Activated CD8-positive, alpha-beta memory T cell treated with anti-CD3 and anti-CD28 coated beads for 24 hours (primary cell): ENCODE measurements around the gene PRKAG2.
A peak's percentile ranks its signal among the peaks of the same experiment; 100 is the strongest.

ENCODE experiments used
- DNase-seq: peaks from one replicate; pipeline ENCODE4 v3.0.0-alpha.2; 2020

PRKAG2 gene

GRCh38 chr7:151630851-151631569 is 245.9 kb downstream of the PRKAG2 start:
- DNase-seq, result no peak

GRCh38 chr7:151630358-151630757 is 246.6 kb downstream of the PRKAG2 start:
- DNase-seq, result no peak

- no peak for DNase-seq
These were observed 247.1 kb downstream of the PRKAG2 start for GRCh38 chr7:151629713-151630272.

DNA sequence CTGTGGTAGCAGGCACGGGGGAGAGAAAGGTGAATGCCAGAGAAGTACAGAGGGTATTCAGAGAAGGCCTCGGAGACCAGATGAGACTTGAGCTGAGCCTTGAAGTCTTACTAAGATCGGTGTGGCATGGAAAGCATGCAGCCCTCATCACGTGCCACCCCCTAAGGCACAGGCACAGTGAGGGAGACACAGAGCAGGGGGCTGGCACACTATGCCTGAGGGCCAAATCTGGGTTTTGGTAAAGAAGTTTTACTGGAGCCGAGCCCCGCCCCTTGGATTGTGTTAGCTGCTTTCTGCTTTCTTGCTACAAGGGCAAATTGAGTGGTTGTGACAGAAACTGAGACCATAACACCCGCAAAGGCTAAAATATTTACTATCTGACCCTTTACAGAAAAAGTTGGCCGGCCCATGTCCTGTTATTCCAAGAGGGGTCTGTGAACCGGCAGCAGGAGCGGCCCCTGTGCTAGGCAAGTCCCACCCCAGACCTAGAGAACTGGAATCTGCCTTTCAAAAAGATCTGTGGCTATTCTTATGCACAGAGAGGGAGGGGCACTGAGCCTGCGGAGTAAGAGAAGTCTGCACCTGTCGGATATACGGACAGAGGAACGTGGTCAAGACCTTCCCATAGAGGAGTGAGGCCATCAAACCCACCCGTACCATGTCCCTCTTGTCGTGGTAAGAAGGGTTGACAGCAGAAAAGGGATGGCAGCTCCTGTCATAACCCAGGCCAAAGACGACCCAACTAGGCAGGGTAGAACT is 247.9 kb downstream of the PRKAG2 start:
- DNase-seq, result no peak

DNA sequence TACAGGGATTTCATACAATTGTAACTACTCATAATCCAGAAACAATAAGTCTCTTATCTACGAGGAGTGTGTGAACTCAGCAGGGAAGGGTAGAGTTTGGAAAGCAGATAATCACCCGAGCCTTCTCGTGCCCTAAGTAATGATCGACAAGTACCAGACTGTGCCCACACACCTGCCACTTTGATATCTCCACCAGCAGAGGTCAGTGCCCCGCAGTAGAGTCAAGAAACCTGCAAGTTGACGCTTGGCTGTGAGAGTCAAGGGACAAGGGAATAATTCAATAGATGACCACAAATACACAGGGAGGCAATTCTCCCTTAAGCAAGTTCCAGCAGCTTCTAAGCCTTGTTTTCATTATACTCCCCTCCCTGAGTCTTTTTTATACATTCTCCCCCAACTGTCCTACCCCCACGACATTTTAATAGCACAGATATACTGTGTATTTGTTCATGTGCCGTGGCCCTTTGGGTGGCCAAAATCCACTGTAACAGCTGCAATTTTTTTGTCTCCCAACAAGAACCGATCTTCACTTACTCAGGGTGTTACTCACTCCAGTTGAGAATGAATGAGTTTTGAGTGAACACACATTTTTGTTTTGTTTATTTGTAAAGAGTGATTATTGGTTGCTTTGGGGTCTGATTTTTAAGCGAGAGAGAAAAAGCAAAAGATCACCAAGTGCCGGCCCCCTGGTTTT is 250.3 kb downstream of the PRKAG2 start:
- no peak for DNase-seq

GRCh38 chr7:151625606-151626005 is 251.3 kb downstream of the PRKAG2 start:
- DNase-seq, result no peak

GRCh38 chr7:151624246-151624928 is 252.5 kb downstream of the PRKAG2 start:
- no peak for DNase-seq

DNA sequence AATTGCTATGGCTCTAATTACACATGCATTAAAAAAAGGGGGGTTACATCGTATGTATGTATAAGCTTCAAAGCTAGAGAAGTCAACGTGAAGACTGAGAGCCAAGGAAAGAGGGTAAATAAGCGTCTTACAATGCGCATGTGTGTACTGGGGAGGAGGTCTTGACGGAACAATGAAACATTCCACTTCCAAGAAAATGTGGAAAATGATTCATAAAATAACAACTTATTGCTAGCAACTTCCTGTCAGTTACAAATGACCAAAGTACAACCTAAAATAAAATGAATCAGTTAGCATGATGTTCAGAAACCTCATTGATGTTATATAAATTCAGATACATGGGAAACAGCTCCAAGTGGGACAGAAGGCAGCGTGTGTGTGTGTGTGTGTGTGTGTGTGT is 253.1 kb downstream of the PRKAG2 start:
- DNase-seq, result no peak

DNA sequence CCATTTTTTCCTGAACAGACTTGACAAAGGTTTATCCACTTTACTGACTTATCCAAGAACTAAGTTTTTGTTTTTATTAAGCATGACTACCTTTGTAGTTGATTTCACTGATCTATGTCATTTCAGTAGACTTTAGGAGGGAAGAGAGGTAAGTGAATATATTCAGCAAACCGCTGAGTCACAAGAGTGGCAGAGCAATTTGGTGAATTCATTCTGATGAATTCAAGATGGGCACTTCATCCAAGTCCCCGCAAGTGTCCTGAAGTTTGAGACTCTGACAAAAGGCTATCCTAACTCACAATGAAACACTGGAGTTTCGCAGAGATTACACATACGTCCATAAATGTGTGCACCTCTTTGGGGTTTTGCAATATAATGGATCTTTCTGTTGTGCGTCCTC is 255.0 kb downstream of the PRKAG2 start:
- no peak for DNase-seq

- DNase-seq, result no peak
These were observed 260.3 kb downstream of the PRKAG2 start for GRCh38 chr7:151616443-151617213.

DNA sequence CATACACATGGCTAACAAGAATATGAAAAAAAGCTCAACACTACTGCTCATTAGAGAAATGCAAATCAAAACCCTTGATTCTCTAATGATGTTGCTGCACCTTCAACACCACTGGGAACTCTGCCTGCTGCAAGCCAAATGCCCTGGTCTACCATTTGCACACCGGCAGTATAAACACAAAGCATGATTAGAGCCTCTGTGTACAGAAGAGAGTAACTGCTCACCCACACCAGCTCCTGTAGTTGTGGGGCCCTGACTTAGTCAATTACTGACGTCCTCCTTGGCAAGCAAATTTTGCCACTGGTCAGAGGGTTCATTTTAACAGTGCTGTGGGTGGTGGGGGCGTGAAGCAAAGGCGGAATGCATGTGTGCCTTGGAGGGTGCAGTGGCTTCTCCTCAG is 261.1 kb downstream of the PRKAG2 start:
- DNase-seq, result no peak

DNA sequence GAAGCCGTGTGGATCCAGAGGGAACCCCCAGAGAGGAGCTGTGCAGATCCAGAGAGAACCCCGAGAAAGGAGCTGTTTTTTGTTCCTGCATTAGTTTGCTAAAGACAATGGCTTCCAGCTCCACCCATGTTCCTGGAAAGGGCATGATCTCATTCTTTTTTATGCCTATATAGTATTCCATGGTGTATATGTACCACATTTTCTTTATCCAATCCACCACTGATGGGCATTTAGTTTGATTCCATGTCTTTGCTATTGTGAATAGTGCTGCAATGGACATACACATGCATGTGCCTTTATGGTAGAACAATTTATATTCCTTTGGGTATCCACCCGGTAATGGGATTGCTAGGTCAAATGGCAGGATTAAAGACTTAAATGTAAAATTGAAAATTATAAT is 261.9 kb downstream of the PRKAG2 start:
- DNase-seq, result no peak

DNA sequence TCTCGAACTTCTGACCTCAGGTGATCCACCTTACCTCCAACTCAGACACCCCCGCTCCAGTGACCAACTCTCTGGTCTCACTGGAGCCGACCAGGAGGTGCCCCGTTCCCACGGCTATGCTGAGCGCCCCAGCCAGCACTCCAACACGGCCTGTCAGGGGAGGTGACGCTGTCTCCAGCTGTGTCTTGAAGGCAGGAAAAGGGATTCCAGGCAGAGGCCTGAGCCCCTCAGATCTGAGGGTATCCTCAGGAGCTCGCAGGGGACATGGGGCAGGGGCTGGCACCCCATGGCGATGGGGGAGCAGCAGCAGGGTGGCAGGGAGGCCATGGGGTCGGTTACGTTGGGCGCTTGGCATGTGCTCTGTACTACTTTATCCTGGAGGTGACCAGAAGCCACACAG is 262.9 kb downstream of the PRKAG2 start:
- DNase-seq, result no peak

- DNase-seq, result peak; percentile 37
These were observed 265.0 kb downstream of the PRKAG2 start for GRCh38 chr7:151611878-151612277.

DNA sequence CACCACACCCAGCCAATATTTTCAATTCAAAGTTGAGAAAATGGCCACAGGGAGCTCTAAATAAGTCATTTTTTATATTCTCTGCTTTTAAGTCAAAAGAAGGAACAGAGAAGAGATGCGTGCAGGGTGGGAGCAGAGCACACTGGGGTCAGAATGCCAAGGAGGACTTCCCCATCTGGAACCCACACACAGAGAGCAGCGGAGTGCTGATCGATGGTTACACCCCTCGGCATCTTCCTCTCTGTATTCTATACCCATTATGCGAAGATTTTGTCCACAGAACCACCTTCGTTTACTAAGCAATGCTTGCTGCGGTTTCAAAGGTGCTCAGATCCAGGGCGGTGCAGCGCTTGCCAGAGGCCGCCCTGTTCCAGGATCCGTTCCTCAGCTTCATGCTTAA is 265.9 kb downstream of the PRKAG2 start:
- peak; percentile 3 for DNase-seq

DNA sequence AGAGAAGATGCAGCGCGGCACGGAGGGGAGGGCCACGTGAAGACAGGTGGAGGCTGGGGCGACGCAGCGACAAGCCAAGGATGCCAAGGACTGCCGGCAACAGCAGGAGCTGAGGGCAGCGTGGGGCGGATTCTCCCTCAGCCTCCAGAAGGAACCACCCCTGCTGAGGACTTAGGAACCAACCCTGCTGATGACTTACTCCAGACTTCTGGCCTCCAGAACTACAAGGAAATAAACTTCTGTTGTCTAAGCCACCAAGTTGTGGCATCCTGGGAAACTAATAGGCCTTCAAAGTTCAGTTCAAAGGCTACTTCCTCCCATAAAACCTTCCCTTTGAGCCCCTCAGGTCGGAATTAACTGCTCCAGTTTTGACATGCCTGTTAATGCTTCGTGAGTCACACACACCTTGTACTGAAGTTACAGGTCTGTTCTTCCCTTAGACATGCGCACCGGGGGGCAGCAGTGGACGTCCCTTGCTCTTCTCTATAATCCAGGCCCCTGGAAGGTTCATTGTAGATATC is 268.8 kb downstream of the PRKAG2 start:
- no peak for DNase-seq

DNA sequence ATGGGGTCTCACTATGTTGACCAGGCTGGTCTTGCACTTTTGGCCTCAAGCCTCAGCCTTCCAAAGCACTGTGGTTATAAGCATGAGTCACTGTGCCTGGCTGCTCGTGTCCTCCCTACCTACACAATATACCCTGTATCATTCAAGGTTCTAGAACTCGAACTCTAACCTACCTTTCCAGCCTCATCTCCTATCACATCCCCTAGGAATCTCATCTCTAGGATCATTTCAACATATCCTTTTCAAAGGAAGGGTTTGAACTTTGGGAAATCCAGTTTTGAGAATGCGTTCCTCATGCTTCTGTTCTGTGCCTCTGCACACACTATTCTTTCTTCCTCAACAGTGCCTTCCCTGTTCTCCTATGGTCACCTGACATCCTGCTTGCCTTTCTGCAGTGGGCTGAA is 269.4 kb downstream of the PRKAG2 start:
- no peak for DNase-seq

DNA sequence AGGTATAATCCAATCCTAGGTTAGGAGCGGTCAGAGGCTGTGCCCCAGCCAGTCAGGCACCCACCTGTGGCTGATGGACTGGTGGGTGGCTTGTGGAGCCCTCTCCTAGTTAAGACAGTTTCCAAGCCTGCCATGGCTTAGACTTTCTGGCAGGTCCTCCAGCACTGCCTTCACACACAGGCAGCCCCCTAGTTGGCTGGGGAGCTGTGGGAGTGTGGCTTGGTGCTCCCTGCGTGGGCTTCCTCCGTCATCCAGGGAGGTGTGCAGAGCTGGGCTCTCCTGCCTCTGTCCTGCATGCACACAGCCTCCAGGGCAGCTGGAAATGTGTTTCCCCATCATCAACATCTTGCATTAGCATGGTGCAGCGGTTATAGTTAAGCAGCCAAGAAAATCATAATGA is 273.0 kb downstream of the PRKAG2 start:
- DNase-seq, result no peak

DNA sequence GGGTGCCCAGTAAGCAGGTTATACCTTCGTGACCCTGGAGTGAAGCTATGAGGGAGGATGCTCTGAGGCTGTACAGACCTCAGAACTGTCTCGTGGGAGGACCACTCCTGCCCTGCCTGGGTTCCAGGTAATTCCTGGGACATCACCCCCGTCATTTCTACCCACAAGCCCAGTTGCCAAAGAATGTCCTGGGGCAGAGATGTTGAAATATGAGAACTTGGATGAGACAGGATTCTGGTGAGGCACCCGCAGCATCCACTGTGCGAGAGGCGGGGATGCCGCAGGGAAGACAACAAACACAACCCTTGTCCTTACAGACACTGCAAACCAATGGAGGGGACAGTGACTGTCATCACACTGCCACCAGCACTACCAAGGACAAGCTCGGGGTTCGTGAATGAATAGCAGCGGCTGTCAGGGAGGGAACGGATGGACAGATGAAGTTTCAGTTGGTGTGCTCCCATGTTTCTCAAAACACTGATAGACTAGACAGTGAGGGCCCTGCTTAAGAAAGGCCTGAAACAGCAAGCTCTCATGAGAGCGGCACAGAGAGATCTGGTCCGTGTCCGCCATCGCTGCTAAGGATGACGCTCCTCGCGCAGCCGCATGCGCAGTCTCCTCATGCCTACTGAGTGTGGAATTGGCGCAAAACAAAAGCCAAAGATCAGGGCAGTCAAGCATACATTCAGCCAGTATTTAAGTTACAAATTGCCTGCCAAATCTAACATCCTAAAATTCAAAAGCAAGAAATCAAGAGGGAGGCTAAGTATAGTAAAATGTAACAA is 275.2 kb downstream of the PRKAG2 start:
- DNase-seq, result no peak

- DNase-seq, result no peak
These were observed 276.6 kb downstream of the PRKAG2 start for GRCh38 chr7:151600331-151600730.
